KOPT-K1 (cell line): ENCODE results near the gene GFOD1.
"Not testable (repeated sequence)": the region's sequence is repeated elsewhere in the genome, so short reads cannot be mapped to it uniquely, and the experiment has no call there.

Experiments used
- H3K27ac ChIP-seq: fragments of 200-600 bp; sonication (generic); 2 replicates; pipeline ENCODE4 v1.5.1; 2016; ENCODE audit warnings: antibody characterized with exemption, mild to moderate bottlenecking, low read depth, low read length; ENCODE audit not compliant: poor library complexity, severe bottlenecking
- H3K36me3 ChIP-seq: fragments of 200-600 bp; sonication (generic); 2 replicates; pipeline ENCODE4 v1.5.1; 2017; ENCODE audit warnings: antibody characterized with exemption, mild to moderate bottlenecking, low read length, moderate library complexity; ENCODE audit not compliant: insufficient read depth
- H3K9me3 ChIP-seq: fragments of 200-600 bp; sonication (generic); 2 replicates; pipeline ENCODE4 v1.5.1; 2017; ENCODE audit warnings: antibody characterized with exemption, low read length, mild to moderate bottlenecking; ENCODE audit not compliant: insufficient read depth, poor library complexity, severe bottlenecking

Gene GFOD1

DNA sequence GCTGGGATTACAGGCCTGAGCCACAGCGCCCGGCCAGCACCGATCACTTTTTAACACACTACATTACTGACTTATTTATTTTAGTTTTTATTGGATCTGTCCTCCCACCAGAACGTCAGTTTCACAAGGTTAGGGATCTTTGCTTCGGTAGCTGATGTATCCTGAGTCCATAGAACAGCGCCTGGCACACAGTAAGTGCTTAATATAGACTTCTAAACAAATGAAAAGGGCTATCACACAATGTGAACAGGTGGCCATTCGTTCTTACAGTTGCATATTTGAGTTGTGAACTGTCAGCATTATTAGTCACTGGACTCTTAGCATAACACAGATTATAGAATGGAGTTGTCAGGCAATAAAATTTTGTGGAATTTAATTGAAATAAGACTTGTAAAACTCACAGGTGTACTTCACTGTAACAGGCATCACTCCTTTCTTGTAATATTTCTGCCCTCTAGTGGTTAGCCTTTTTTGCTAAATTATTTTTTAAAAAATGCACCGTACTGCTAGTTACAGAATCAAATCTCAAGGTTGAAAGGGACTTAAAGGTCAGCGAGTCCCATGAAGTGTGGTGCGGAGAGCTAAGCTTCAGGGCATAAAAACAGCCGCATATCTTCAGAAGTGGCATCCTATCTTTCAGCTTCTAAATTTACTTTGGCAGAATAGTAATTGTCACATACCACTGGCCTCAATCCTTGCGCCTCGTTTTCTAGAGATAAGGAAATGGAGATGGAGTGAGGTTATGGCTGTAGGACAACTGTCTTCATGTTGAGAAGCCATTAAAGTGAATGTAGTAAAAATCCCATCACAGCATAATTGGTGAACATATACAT is 155.7 kb downstream of the GFOD1 start:
- Histone ChIP-seq H3K9me3 (no peaks in the 10 kb centered on the region), H3K36me3 (no peaks in the 10 kb centered on the region), H3K27ac (no peak overlapping the region)

DNA sequence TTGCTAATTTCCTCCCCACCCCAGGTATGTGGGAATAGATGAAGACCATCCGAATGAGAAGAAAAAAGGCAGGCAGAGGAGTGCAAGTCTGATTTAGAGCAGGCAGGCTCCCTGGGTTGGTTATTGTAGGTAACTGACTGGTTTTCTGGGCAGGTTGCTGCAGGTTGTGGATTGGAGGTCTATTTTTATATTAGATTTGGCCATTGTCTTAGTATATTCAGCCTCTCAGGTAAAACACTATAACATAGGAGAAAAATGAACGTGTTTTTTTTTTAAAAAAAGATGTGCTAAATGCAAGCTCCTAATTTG is 158.6 kb downstream of the GFOD1 start:
- peaks cover 19% of the 10 kb centered on the region for H3K36me3 ChIP-seq
- H3K27ac ChIP-seq: peak overlapping the region; percentile 84
- no peaks in the 10 kb centered on the region for H3K9me3 ChIP-seq

DNA sequence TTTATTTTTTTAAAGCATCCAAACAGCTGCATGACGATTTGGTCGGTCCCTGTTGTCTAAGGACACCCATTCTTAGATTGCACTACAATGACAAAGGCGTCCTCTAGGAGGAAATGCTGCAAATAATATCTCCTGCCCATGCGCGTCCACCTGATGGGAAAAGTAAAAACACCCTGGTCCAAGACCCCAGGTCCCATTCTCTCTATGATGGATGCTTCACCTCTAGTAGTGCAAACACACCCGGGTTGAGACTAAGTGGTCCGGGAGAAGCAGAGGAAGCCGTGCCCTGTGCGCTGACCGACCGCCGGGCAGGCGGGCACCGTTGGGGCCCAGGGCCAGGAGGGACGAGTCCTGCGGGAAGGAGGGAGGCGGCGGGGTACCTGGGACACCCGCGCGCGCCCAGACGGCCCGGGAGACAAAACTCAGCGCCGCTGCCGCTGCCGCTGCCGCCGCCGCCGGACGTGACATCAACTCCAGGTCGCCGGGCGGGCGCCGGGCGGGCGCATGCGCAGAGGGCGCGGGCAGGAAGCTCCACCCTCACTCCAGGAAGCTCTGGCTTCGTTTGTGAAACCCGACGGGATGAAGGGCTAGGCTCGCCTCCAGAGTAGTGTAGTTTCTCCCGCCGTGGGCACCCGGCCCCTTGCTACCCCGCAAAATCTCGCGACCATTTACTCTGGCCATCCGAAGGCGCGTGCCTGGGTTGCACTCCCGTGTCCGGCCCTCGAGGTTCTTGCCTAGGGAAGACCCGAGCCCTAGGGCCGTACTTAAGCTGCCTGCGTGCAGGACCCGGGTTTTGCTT is 159.1 kb downstream of the GFOD1 start, which contains the start of gene TBC1D7:
TBC1D7 (minus strand) TSS at position 462 of the 799 bp plus-strand sequence. CDS start 1,639 bp downstream, outside the sequence.
- H3K36me3 ChIP-seq: peaks cover 25% of the 10 kb centered on the region
- H3K9me3 ChIP-seq: no peaks in the 10 kb centered on the region
- peak within 1 kb of the TSS; percentile 84 for H3K27ac ChIP-seq

DNA sequence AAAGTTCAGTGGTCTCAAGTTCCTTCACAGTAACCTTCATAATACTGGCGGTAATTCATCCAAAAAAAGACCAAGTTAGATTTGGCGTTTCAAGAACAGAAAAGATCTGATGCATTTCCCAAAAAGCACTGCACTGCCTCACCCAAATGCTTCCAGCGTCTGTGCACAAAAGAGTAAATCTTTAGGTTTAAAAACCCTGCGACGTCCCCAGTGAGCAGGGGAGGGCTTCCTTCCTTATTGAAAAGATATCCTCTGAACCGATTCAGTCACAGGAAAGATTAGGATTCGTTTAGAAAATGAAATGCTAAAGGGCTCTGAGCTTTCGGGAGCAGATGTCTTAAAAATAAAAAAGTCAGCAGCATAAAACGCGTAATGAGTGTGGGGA is 159.7 kb downstream of the GFOD1 start:
- peak overlapping the region; percentile 84 for H3K27ac ChIP-seq

DNA sequence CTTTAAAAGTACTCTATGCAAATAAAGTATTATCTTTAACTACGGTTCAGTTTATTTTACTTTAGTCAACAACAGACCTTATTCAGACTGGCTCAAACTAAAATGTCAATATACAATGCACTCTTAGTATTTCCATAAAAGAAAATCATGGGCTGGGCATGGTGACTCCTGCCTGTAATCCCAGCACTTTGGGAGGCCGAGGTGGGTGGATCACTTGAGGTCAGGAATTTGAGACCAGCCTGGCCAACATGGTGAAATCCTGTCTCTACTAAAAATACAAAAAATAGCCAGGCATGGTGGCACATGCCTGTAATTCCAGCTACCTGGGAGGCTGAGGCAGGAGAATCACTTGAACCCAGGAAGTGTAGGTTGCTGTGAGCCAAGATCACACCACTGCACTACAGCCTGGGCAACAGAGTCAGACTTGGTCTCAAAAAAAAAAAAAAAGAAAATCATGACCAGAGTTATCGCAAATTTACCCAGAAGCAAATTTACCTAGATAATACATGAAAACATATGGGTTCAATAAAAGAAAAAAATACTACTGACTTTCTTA is 161.3 kb downstream of the GFOD1 start:
- H3K27ac ChIP-seq, H3K9me3 ChIP-seq: not testable (repeated sequence)
- H3K36me3 ChIP-seq: peaks cover 42% of the 10 kb centered on the region

More for the DNA sequence above, 159.7 kb downstream of the GFOD1 start:
- Histone ChIP-seq H3K9me3 (no peaks in the 10 kb centered on the region), H3K36me3 (peaks cover 26% of the 10 kb centered on the region)

DNA sequence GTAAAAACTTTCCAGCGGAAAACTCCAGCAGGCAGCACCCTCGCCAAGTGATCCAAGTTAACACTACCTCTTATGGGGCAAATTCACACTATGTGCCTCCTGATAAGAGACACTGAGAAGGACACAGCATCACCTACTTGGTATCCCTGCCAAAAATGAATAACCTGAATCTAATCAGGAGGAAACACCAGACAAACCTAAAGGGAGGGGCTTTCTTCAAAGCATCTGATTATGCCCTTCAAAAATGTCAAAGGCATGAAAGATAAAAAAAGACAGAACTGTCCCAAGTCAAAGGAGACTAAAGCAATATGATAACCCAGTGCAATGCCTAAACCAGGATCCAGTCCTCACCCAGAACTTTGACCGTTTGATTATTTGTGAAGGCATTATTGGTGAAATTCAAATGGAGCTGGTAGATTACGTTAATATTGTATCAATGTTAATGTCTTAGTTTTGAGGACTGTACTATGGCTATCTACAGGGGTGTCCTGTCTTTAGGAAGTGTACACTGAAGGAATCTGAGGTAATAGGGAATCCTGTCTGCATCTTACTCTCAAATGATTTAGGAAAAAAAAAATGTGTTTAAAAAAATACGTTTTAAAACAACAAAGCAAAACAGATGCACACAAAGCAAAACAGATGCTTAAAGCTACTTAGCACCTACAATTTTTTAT is 167.4 kb downstream of the GFOD1 start:
- H3K36me3 ChIP-seq: peaks cover 95% of the 10 kb centered on the region
- H3K27ac ChIP-seq: no peak overlapping the region
- no peaks in the 10 kb centered on the region for H3K9me3 ChIP-seq

DNA sequence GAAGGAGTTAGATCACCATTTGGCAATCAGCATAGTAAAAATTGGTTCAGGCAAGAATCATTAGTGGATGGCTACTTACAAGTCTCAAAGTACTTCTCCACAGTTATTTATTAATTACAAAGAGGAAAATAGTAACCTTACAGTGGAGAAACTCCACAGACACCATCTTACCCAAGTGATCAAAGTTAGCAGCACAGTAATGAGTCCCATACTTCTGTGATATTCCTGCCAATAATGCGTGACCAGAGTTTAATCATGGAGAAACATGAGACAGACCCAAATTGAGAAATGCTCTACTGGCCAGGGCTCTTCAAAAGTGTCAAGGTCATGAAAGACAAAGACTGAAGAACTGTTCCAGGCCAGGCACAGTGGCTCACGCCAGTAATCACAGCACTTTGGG is 168.6 kb downstream of the GFOD1 start:
- Histone ChIP-seq H3K36me3 (peaks cover 95% of the 10 kb centered on the region), H3K27ac (no peak overlapping the region), H3K9me3 (no peaks in the 10 kb centered on the region)

DNA sequence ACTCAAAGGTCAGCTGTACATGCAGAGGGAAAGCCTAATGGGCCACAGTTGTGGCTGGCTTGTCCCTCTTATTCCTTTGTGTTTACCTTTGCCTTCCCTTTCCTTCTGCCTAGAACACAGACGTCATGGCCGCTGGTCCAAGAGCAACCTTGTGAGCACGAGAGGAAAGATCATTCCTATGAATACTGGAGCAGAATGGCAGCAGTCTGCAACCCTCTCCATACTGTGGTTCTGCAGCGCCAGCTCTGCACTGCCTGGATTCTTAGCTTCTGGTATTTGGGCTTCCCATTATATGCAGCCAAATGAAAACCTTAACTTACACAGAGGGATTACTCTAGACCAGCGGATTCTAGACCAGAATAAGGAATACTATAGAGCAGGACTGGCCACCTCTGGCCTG is 171.5 kb downstream of the GFOD1 start:
- Histone ChIP-seq H3K9me3 (no peaks in the 10 kb centered on the region), H3K36me3 (peaks cover 90% of the 10 kb centered on the region), H3K27ac (no peak overlapping the region)

DNA sequence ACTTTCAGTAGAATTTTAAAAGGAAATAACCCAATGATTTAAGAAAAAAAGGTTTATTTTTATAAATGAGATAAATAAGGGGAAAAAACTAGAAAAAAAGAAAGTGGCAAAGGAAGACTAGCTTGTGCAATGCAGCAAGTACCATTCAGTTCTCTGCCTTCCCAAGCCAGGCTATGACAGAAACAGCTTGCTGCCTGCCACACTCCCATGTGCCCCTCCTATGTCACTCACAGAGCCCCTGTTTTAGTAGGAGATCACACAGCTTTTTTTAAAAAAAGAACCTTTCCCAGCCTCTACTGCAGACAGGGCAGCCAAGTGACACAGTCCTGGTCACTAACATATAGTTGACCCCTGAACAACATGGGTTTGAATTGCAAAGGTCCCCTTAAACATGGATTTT is 172.6 kb downstream of the GFOD1 start:
- Histone ChIP-seq H3K36me3 (peaks cover 87% of the 10 kb centered on the region), H3K27ac (no peak overlapping the region), H3K9me3 (no peaks in the 10 kb centered on the region)

DNA sequence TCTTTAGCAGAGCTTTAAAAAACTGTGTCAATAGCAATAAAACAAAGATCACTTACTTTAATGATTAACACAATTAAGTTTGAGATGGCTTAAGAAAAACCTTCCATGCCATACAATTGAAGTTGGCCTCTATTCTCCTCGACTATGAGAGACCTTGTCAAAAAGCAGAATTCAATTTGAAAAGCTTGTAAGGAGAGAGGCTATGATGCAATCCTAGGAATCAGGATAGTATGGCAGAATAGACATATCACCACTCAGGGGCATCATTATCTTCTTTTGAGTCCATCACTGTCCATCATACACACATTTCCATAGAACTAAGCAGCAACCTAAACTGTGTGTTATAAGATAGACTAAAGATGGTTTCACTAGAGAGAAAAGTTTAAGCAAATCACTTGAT is 176.2 kb downstream of the GFOD1 start:
- peaks cover 75% of the 10 kb centered on the region for H3K36me3 ChIP-seq
- H3K9me3 ChIP-seq: no peaks in the 10 kb centered on the region
- no peak overlapping the region for H3K27ac ChIP-seq

DNA sequence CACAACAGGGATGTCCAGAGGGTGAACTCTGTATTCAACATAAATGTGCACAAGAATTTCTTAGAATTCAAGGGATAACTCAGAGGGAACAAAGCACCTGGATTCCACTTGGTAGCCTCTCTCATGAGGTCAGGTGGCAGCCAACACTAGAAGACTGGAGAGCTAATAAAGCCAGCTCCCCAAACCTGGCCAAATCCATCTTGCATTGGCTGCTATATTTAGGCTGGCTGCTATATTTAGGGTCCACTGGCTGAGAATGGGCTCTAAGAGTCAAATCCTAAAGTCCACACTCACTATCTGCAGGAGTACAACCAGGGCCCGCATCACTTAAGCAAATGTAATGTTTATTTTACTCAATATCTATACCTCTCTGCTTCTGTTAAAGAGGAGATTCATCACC is 179.1 kb downstream of the GFOD1 start:
- Histone ChIP-seq H3K9me3 (no peaks in the 10 kb centered on the region), H3K36me3 (peaks cover 71% of the 10 kb centered on the region), H3K27ac (no peak overlapping the region)
